GM23338 (cell line): ENCODE data around the gene TTLL5. TPM values are rescaled to one million over a fixed set of nuclear protein-coding genes. Genes with fewer than 3 reads are reported as not detected.

Source experiments
- ATAC-seq: fragments of 200-7000 bp; cut with Tn5 transposase; 3 replicates; pipeline ENCODE4 v1.9.1; 2020
- DNase-seq: peaks from one replicate; pipeline ENCODE4 v3.0.0-alpha.2; 2015; ENCODE audit warnings: low spot score
- H2AFZ ChIP-seq: fragments of 200-600 bp; sonication (generic); 2 replicates; pipeline ENCODE4 v1.8.0; 2016; ENCODE audit warnings: antibody characterized with exemption, mild to moderate bottlenecking, moderate library complexity
- H3F3A ChIP-seq: fragments of 200-600 bp; sonication (generic); replicated peaks from 2 replicates; pipeline ENCODE4 v1.8.0; 2017; ENCODE audit warnings: antibody characterized with exemption, mixed run types, low read depth
- H3K27ac ChIP-seq: fragments of 200-600 bp; sonication (generic); 2 replicates; pipeline ENCODE4 v1.6.1; 2016; ENCODE audit warnings: low read depth
- H3K27me3 ChIP-seq: fragments of 200-600 bp; sonication (generic); 2 replicates; pipeline ENCODE4 v1.8.0; 2016; ENCODE audit warnings: mild to moderate bottlenecking, mixed run types, moderate library complexity; ENCODE audit not compliant: insufficient read depth
- H3K36me3 ChIP-seq: fragments of 200-600 bp; sonication (generic); 2 replicates; pipeline ENCODE4 v1.8.0; 2016; ENCODE audit warnings: mild to moderate bottlenecking; ENCODE audit not compliant: insufficient read depth
- H3K4me1 ChIP-seq: fragments of 200-600 bp; sonication (generic); 2 replicates; pipeline ENCODE4 v1.8.0; 2016; ENCODE audit warnings: mild to moderate bottlenecking, moderate library complexity; ENCODE audit not compliant: insufficient read depth
- H3K4me2 ChIP-seq: fragments of 200-600 bp; sonication (generic); 2 replicates; pipeline ENCODE4 v1.7.1; 2017; ENCODE audit warnings: mixed run types
- H3K4me3 ChIP-seq: fragments of 200-600 bp; sonication (generic); 2 replicates; pipeline ENCODE4 v1.6.1; 2016; ENCODE audit warnings: mixed run types
- H3K79me2 ChIP-seq: fragments of 200-600 bp; sonication (generic); replicated peaks from 2 replicates; pipeline ENCODE4 v1.8.0; 2017; ENCODE audit warnings: mild to moderate bottlenecking; ENCODE audit not compliant: insufficient read depth
- H3K9me2 ChIP-seq: fragments of 200-600 bp; sonication (generic); 2 replicates; pipeline ENCODE4 v1.8.0; 2017; ENCODE audit not compliant: insufficient read depth
- H4K20me1 ChIP-seq: fragments of 200-600 bp; sonication (generic); replicated peaks from 2 replicates; pipeline ENCODE4 v1.8.0; 2017; ENCODE audit warnings: mild to moderate bottlenecking; ENCODE audit not compliant: insufficient read depth
- H3K27ac Mint-ChIP-seq: 2 replicates; pipeline ENCODE4 v1.8.0; 2020; ENCODE audit warnings: inconsistent platforms, mild to moderate bottlenecking, moderate library complexity, mixed read lengths
- H3K27me3 Mint-ChIP-seq: 3 replicates; pipeline ENCODE4 v1.8.0; 2022; ENCODE audit warnings: low read depth, mild to moderate bottlenecking, moderate library complexity, mixed read lengths, inconsistent platforms; ENCODE audit not compliant: insufficient read depth, poor library complexity
- H3K36me3 Mint-ChIP-seq: 3 replicates; pipeline ENCODE4 v1.8.0; 2021; ENCODE audit warnings: low read depth, mild to moderate bottlenecking, inconsistent platforms, moderate library complexity, mixed read lengths
- H3K4me1 Mint-ChIP-seq: 3 replicates; pipeline ENCODE4 v1.8.0; 2020; ENCODE audit warnings: mild to moderate bottlenecking, inconsistent platforms, mixed read lengths
- H3K4me3 Mint-ChIP-seq: 3 replicates; pipeline ENCODE4 v1.8.0; 2021; ENCODE audit warnings: moderate library complexity, mild to moderate bottlenecking, inconsistent platforms, mixed read lengths
- H3K9me3 Mint-ChIP-seq: 3 replicates; pipeline ENCODE4 v1.8.0; 2020; ENCODE audit warnings: moderate library complexity, mild to moderate bottlenecking, inconsistent platforms, mixed read lengths
- CREB1 ChIP-seq: fragments of 250-450 bp; sonication (Bioruptor Pico); IDR thresholded peaks from 2 replicates; pipeline ENCODE4 v1.5.0; 2020; ENCODE audit warnings: low read depth, mild to moderate bottlenecking, moderate library complexity
- POLR2AphosphoS5 ChIP-seq: IDR thresholded peaks from 2 replicates; pipeline ENCODE4 v1.6.1; 2016; ENCODE audit warnings: antibody characterized with exemption, low read depth
- ZNF114 ChIP-seq: fragments of 250-450 bp; sonication (Bioruptor Pico); IDR thresholded peaks from 2 replicates; pipeline ENCODE4 v1.5.0; 2020; ENCODE audit warnings: mild to moderate bottlenecking, moderate library complexity
- ZNF462 ChIP-seq: fragments of 250-450 bp; sonication (Bioruptor Pico); IDR thresholded peaks from 2 replicates; pipeline ENCODE4 v1.5.0; 2020; ENCODE audit warnings: mild to moderate bottlenecking, moderate library complexity
- polyA plus RNA-seq: library from polyadenylated mRNA; unstranded; fragments of >200 nt; fragmentation: Nextera tagmentation; extraction: Ambion mirVana; gene quantifications from 2 replicates; pipeline ENCODE4 v1.2.1, GENCODE V29; 2016
- total RNA-seq: library from RNA; depleted of rRNA; stranded (reverse); fragments of >200 nt; shearing (Covaris generic); gene quantifications from 2 replicates; pipeline ENCODE4 v1.2.3, GENCODE V29; 2014

The TTLL5 gene
- total and polyA plus RNA-seq, 2 experiments from 2014 or later: 33.5 to 35.4 TPM

- no peak for TF ChIP-seq ZNF462 (CRISPR knock-in tag)
Observed at GRCh38 chr14:75999511-76000190, 338.6 kb downstream of the TTLL5 start (continued).

- Mint-ChIP-seq H3K4me3 (no peak overlapping the region), H3K27me3 (peaks cover 2% of the 10 kb centered on the region), H3K9me3 (peaks cover 19% of the 10 kb centered on the region), H3K4me1 (no peaks in the 10 kb centered on the region), H3K27ac (no peak overlapping the region), H3K36me3 (peaks cover 53% of the 10 kb centered on the region)
- H3K79me2 ChIP-seq: no peaks in the 10 kb centered on the region
- no peak overlapping the region for H3K27ac ChIP-seq
- H3K36me3 ChIP-seq: peaks cover 18% of the 10 kb centered on the region
- no peak overlapping the region for H2AFZ ChIP-seq
- ATAC-seq (no peak), DNase-seq (no peak)
- no peaks in the 10 kb centered on the region for H3K9me2 ChIP-seq
- no peaks in the 10 kb centered on the region for H3K27me3 ChIP-seq
- H4K20me1 ChIP-seq: peaks cover 2% of the 10 kb centered on the region; the same call in 1 of the 2 replicates
- H3K4me1 ChIP-seq: no peaks in the 10 kb centered on the region
- H3F3A ChIP-seq: no peaks in the 10 kb centered on the region
- no peak overlapping the region for H3K4me2 ChIP-seq
- TF ChIP-seq CREB1 (CRISPR knock-in tag) (no peak), ZNF462 (CRISPR knock-in tag) (no peak), ZNF114 (CRISPR knock-in tag) (no peak), POLR2AphosphoS5 (no peak)
- H3K4me3 ChIP-seq: no peak overlapping the region
Observed at GRCh38 chr14:76002383-76002782, 341.3 kb downstream of the TTLL5 start.
